Measurements from ENCODE around the gene CENATAC.

The CENATAC gene

DNA sequence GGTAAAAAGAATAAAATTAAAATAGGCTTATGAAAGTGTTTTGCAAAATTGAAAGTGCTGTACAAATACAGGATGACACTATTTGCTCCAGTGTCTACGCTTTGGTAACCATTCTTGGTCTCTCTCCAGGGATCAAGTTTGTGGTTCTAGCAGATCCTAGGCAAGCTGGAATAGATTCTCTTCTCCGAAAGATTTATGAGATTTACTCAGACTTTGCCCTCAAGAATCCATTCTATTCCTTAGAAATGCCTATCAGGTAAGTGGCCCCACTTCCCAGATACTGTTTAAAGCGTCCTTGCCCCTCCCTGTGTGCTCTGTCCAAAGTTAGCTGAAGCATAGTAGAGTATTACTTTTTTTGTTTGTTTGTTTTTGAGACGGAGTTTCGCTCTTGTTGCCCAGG lies 23.7 kb downstream of the CENATAC start:
- Histone ChIP-seq H3K9ac (ENCODE audit: insufficient read length, low read depth) (no peak overlapping the region), H3K36me3 (ENCODE audit: insufficient read depth, insufficient read length, low read length) (peaks cover 66% of the 10 kb centered on the region), H3K4me1 (ENCODE audit: insufficient read depth, insufficient read length) (peaks cover 4% of the 10 kb centered on the region), H3K4me3 (ENCODE audit: insufficient read length, low read depth) (no peak overlapping the region), H3K9me3 (ENCODE audit: insufficient read depth, low read length) (no peaks in the 10 kb centered on the region), H3K27me3 (ENCODE audit: insufficient read depth, insufficient read length) (no peaks in the 10 kb centered on the region)
- TF ChIP-seq SUZ12 (IDR thresholded peaks at IDR 0.05; ENCODE audit: extremely low read depth, insufficient read depth, insufficient read length) (no peak), ZNF274 (IDR thresholded peaks at IDR 0.05; ENCODE audit: low read depth, low read length) (no peak), YY1 (IDR thresholded peaks at IDR 0.05; ENCODE audit: insufficient read depth, insufficient read length) (no peak)
- DNase-seq (ENCODE audit: low read depth, low spot score), result no peak

DNA sequence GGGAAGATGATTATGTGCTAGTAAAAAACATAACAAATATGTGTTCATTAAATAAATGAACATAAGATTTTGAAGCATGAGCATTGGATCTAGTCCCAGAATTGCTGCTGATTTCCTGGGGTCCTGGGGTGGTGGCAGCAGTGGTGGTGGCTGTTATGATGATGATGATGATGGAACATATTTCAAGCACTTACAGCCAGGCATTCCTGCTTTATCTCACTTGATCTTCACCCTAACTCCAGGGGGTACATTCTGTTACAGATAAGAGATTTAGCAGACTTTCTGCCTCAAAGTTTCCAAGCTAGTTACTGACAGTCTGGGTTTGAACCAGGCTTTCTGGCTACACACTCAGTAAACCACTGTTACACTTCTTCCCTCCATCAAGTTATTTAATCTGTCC lies 25.8 kb downstream of the CENATAC start:
- Histone ChIP-seq H3K27me3 (ENCODE audit: insufficient read depth, insufficient read length) (no peaks in the 10 kb centered on the region), H3K4me3 (ENCODE audit: insufficient read length, low read depth) (no peak overlapping the region), H3K36me3 (ENCODE audit: insufficient read depth, insufficient read length, low read length) (peaks cover 74% of the 10 kb centered on the region), H3K9ac (ENCODE audit: insufficient read length, low read depth) (no peak overlapping the region), H3K4me1 (ENCODE audit: insufficient read depth, insufficient read length) (peaks cover 7% of the 10 kb centered on the region), H3K9me3 (ENCODE audit: insufficient read depth, low read length) (no peaks in the 10 kb centered on the region)
- DNase-seq (ENCODE audit: low read depth, low spot score), result no peak
- no peak for TF ChIP-seq ZNF274 (IDR thresholded peaks at IDR 0.05; ENCODE audit: low read depth, low read length)
- TF ChIP-seq SUZ12 (IDR thresholded peaks at IDR 0.05; ENCODE audit: extremely low read depth, insufficient read depth, insufficient read length), result no peak
- no peak for TF ChIP-seq YY1 (IDR thresholded peaks at IDR 0.05; ENCODE audit: insufficient read depth, insufficient read length)

DNA sequence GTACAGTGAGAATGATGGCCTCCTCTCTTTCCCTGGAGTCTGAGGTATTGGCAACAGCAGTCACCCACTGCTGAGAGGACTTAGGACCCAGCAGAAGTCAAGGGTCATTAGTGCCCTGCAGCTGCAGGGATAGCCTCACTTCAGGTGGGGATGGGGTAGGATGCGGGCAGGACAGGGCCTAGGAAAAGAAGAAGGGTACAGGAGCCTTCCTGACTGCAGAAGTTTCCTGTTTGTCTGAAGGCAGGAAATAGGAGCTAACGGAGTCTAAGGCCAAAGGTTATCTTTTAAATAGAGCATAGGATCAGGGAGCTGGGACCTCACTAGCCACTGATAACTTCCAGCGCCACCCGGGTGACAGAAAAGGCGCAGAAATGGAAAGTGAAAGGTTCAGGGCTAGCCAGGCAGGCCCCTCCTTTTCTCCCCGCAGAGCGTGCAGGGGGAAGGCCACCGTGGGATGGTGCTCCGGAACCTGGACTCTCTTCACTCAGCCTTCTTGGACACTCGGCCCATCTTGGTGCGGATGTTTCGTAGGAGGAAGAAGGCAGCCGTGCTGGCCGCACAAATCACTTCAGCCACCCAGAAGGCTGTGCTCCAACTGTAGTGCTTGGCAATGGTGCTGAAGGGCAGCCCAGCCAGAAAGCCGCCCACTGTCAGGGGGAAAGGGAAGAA lies 26.6 kb downstream of the CENATAC start:
- no peak overlapping the region for H3K4me3 ChIP-seq (ENCODE audit: insufficient read length, low read depth)
- no peaks in the 10 kb centered on the region for H3K9me3 ChIP-seq (ENCODE audit: insufficient read depth, low read length)
- peaks cover 13% of the 10 kb centered on the region for H3K4me1 ChIP-seq (ENCODE audit: insufficient read depth, insufficient read length)
- H3K27me3 ChIP-seq (ENCODE audit: insufficient read depth, insufficient read length), result no peaks in the 10 kb centered on the region
- DNase-seq (ENCODE audit: low read depth, low spot score), result no peak
- no peak overlapping the region for H3K9ac ChIP-seq (ENCODE audit: insufficient read length, low read depth)
- H3K36me3 ChIP-seq (ENCODE audit: insufficient read depth, insufficient read length, low read length), result peaks cover 78% of the 10 kb centered on the region
- TF ChIP-seq ZNF274 (IDR thresholded peaks at IDR 0.05; ENCODE audit: low read depth, low read length), result no peak
- TF ChIP-seq YY1 (IDR thresholded peaks at IDR 0.05; ENCODE audit: insufficient read depth, insufficient read length), result no peak
- no peak for TF ChIP-seq SUZ12 (IDR thresholded peaks at IDR 0.05; ENCODE audit: extremely low read depth, insufficient read depth, insufficient read length)

DNA sequence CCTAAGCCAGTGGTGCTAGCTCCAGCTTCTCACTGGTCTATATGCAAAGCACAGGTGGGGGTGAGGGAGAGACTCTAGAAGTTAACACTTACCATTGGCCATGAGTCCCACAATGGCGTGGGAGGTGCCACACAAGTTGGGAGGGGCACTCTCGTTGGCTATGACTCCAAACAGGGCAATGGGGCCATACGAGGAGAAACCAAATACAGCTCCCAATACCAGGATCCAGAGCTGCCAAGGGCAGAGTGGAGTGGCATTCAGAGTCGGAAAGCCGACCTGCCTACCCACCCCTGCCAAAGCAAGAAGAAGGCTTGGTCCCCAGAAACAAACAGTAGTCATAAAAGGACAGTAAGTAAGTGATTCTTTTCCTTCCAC lies 27.1 kb downstream of the CENATAC start:
- no peaks in the 10 kb centered on the region for H3K27me3 ChIP-seq (ENCODE audit: insufficient read depth, insufficient read length)
- peaks cover 76% of the 10 kb centered on the region for H3K36me3 ChIP-seq (ENCODE audit: insufficient read depth, insufficient read length, low read length)

DNA sequence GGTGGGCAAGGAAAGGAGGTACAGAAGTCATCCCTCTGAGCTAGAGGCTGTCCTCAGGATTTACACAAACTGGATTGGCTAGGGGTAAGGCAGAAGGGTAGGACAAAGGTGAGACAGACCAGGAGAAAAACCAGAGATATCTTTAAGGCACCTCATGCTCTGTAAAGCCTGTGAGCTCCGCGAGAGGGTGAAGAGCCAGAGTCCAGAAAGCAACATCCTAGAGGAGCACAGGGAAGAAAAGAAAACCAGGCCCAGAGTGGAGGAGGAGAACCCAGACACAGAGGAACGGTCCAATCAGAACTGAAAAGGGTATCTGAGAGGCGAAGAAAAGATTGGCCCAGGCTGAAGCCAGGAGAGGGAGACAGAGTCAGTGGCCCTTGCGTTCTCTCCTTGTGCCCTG lies 27.6 kb downstream of the CENATAC start:
- Histone ChIP-seq H3K9ac (ENCODE audit: insufficient read length, low read depth) (no peak overlapping the region), H3K27me3 (ENCODE audit: insufficient read depth, insufficient read length) (no peaks in the 10 kb centered on the region), H3K9me3 (ENCODE audit: insufficient read depth, low read length) (no peaks in the 10 kb centered on the region), H3K36me3 (ENCODE audit: insufficient read depth, insufficient read length, low read length) (peaks cover 73% of the 10 kb centered on the region), H3K4me3 (ENCODE audit: insufficient read length, low read depth) (no peak overlapping the region), H3K4me1 (ENCODE audit: insufficient read depth, insufficient read length) (peaks cover 10% of the 10 kb centered on the region)
- DNase-seq (ENCODE audit: low read depth, low spot score), result no peak
- TF ChIP-seq ZNF274 (IDR thresholded peaks at IDR 0.05; ENCODE audit: low read depth, low read length) (no peak), SUZ12 (IDR thresholded peaks at IDR 0.05; ENCODE audit: extremely low read depth, insufficient read depth, insufficient read length) (no peak), YY1 (IDR thresholded peaks at IDR 0.05; ENCODE audit: insufficient read depth, insufficient read length) (no peak)

More for the DNA sequence above, 27.1 kb downstream of the CENATAC start:
- no peak for TF ChIP-seq SUZ12 (IDR thresholded peaks at IDR 0.05; ENCODE audit: extremely low read depth, insufficient read depth, insufficient read length)
- no peak for TF ChIP-seq YY1 (IDR thresholded peaks at IDR 0.05; ENCODE audit: insufficient read depth, insufficient read length)
- no peak for TF ChIP-seq ZNF274 (IDR thresholded peaks at IDR 0.05; ENCODE audit: low read depth, low read length)
- Histone ChIP-seq H3K9me3 (ENCODE audit: insufficient read depth, low read length) (no peaks in the 10 kb centered on the region), H3K4me1 (ENCODE audit: insufficient read depth, insufficient read length) (peaks cover 11% of the 10 kb centered on the region), H3K4me3 (ENCODE audit: insufficient read length, low read depth) (no peak overlapping the region), H3K9ac (ENCODE audit: insufficient read length, low read depth) (no peak overlapping the region)
- DNase-seq (ENCODE audit: low read depth, low spot score), result no peak

GRCh38 chr11:119025978-119026766 lies 28.2 kb downstream of the CENATAC start:
- no peaks in the 10 kb centered on the region for H3K27me3 ChIP-seq (ENCODE audit: insufficient read depth, insufficient read length)
- peaks cover 10% of the 10 kb centered on the region for H3K4me1 ChIP-seq (ENCODE audit: insufficient read depth, insufficient read length)
- DNase-seq (ENCODE audit: low read depth, low spot score), result no peak
- H3K36me3 ChIP-seq (ENCODE audit: insufficient read depth, insufficient read length, low read length), result peaks cover 70% of the 10 kb centered on the region
- no peak overlapping the region for H3K9ac ChIP-seq (ENCODE audit: insufficient read length, low read depth)
- no peaks in the 10 kb centered on the region for H3K9me3 ChIP-seq (ENCODE audit: insufficient read depth, low read length)
- TF ChIP-seq SUZ12 (IDR thresholded peaks at IDR 0.05; ENCODE audit: extremely low read depth, insufficient read depth, insufficient read length) (no peak), ZNF274 (IDR thresholded peaks at IDR 0.05; ENCODE audit: low read depth, low read length) (no peak), YY1 (IDR thresholded peaks at IDR 0.05; ENCODE audit: insufficient read depth, insufficient read length) (no peak)
- H3K4me3 ChIP-seq (ENCODE audit: insufficient read length, low read depth), result no peak overlapping the region

GRCh38 chr11:119026970-119027369 lies 29.0 kb downstream of the CENATAC start:
- Histone ChIP-seq H3K36me3 (ENCODE audit: insufficient read depth, insufficient read length, low read length) (peaks cover 62% of the 10 kb centered on the region), H3K27me3 (ENCODE audit: insufficient read depth, insufficient read length) (no peaks in the 10 kb centered on the region), H3K4me1 (ENCODE audit: insufficient read depth, insufficient read length) (peaks cover 10% of the 10 kb centered on the region), H3K9me3 (ENCODE audit: insufficient read depth, low read length) (no peaks in the 10 kb centered on the region), H3K4me3 (ENCODE audit: insufficient read length, low read depth) (no peak overlapping the region), H3K9ac (ENCODE audit: insufficient read length, low read depth) (no peak overlapping the region)
- TF ChIP-seq ZNF274 (IDR thresholded peaks at IDR 0.05; ENCODE audit: low read depth, low read length), result no peak
- TF ChIP-seq YY1 (IDR thresholded peaks at IDR 0.05; ENCODE audit: insufficient read depth, insufficient read length), result no peak
- TF ChIP-seq SUZ12 (IDR thresholded peaks at IDR 0.05; ENCODE audit: extremely low read depth, insufficient read depth, insufficient read length), result no peak
- DNase-seq (ENCODE audit: low read depth, low spot score), result no peak
